ENCODE data around the gene SLC37A2.
A peak's percentile ranks its signal among the peaks of the same experiment; 100 is the strongest.

The SLC37A2 gene

DNA sequence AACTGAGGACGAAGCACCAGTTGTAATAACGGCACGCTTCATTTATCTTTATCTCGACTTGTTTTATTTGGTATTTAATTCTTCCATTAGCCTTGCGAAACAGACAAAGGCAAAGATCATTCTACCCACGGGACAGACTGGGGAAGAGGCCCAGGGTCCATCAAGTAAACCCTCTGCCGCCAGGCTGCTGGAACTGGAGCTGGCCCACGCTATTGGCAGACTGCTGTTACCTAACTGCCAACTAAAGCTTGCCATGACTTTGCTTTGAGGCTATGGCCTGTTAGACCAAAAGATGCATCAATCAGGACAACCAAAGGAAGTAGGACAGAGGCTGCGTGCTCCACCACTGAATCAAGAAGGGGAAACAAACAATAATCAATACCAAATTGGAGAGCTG lies 49.1 kb downstream of the SLC37A2 start:
- no peak for DNase-seq

- DNase-seq: no peak
Measured at GRCh38 chr11:125114518-125114917, 51.4 kb downstream of the SLC37A2 start.

GRCh38 chr11:125117429-125117828 lies 54.3 kb downstream of the SLC37A2 start:
- DNase-seq: no peak

GRCh38 chr11:125123194-125123946 lies 60.3 kb downstream of the SLC37A2 start:
- DNase-seq: no peak

DNA sequence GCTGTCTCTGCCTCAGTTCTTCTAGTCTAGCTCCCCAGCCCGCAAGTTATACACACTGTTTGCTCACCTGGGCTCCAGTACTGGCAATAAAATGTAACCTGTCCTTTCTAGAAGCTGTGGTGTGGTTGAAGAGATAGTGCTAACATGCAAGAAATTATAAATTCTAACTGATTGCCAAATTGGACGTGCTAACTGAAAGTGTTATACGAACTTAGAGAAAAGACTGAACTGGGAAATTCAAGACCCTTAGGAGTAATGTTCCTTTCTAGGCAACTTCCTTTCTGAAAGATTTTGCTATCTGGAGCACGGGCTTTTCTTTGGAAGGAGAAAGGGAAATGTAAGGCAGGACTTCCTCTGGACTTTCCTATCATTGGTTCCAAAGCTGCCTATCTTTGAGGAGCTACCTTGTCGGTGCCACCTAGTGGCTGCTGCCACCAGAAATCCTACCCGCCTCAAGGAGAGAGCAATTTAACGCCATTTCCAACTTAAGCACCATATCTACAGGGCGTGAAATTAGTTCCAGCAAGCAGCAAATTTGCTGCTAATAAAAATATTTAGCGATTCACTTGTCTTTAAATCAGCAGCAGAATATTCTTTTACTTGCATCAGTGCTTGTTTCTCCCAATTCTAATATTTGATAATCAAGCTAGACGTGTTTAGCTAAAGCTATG lies 61.0 kb downstream of the SLC37A2 start:
- peak; percentile 27 to 51 for DNase-seq

- DNase-seq: no peak
Measured at GRCh38 chr11:125124618-125124992, 61.5 kb downstream of the SLC37A2 start.

- DNase-seq: no peak
Measured at GRCh38 chr11:125128450-125128849, 65.3 kb downstream of the SLC37A2 start.

DNA sequence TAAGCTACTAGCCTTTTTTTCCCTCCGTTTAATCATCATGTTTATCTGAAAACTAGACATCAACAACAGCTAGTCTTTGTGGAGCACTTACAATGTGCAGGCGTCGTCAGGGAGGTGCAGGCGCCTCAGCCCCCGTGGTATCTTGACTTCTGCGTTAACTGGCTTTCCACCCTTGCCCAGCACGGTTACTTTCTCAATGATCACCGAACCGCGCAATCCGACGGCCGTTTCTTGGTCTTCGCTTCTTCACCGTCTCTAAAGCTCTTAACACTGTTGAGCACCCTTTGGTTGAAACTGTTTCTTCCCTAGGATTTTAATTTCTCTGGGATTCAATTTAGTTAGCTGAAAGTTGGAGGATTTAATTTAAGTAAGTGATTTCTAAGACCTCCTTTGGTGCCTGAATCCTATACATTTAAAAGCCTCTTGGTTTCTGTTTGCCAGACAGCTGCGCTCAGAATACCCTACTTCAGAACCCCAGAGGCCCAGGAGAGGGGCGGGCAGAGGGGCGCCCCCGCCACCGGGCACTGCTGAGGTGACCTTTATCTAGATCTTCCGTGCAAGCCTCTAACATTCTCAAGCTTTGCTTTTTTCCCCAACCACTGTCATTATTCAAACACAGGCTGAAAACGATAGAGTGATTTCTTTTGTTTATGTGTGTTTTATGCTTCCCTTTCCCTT lies 66.3 kb downstream of the SLC37A2 start:
- no peak for DNase-seq

DNA sequence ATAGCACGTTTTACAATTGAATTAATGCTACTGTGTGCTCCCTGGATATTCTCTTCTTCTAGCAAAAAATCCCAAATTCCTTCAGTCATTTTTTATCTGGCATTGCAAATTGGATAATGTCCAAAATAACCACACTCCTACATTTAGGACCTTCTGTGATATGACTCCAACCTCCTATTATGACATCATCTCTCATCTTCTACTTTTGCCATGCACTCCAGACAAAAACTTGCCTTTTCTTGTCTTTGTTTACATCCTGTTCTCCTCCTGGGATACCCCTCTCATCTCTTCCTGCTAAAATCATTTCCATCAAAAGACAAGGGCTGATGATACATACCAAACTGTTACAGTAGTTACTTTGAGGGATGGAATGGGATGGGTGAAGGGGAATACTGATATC lies 69.0 kb downstream of the SLC37A2 start:
- no peak for DNase-seq

GRCh38 chr11:125132596-125132995 lies 69.5 kb downstream of the SLC37A2 start:
- no peak for DNase-seq

- no peak for DNase-seq
Measured at GRCh38 chr11:125136001-125136400, 72.9 kb downstream of the SLC37A2 start.

DNA sequence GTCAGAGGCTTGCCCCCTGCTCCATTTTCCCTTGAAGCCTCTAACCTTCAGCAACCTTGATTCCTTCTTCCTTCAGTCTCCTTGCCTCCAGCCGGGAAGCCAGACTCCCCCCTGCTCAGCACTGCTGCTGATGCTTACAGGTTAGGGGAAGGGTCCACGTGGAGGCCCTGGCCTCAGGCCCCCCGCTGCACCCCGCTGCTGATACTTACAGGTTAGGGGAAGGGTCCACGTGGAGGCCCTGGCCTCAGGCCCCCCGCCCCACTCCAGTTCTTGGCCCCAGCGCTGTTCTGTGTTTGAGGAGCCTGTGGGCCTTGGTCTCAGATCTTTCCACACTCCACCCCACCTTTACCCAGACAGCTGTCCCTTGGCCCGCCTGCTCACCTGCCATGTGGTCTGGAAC lies 75.9 kb downstream of the SLC37A2 start:
- no peak for DNase-seq

DNA sequence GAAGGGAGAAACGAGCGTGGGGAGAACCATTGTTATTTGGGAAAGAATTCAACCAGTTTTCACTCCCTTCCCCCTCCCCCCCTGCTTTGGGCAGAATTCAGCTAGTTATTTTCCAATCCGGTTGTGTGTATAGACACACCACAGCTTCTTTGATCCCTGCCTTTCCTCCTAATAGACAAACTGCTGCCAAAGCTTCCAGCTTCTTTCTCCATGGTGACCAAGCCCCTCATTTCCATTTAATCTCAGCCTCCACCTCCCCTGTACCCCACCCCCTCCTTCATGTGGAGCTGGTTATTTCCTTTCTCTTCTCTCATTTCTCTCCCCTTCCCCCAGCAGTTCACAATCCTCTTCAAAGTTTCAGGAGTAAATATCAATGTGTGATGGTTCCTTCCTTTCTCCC lies 76.7 kb downstream of the SLC37A2 start:
- DNase-seq: no peak

All from CD4-positive, alpha-beta T cell treated with Interferon alpha-2 for 1 hour (primary cell).